HG02623 (cell line): ENCODE results near the gene RAB11FIP2.

ENCODE experiments used
- ATAC-seq: cut with Tn5 transposase; IDR thresholded peaks from one replicate; pipeline ENCODE4 v1.9.1; 2021; ENCODE audit warnings: moderate library complexity; ENCODE audit not compliant: unreplicated experiment

RAB11FIP2 gene

DNA sequence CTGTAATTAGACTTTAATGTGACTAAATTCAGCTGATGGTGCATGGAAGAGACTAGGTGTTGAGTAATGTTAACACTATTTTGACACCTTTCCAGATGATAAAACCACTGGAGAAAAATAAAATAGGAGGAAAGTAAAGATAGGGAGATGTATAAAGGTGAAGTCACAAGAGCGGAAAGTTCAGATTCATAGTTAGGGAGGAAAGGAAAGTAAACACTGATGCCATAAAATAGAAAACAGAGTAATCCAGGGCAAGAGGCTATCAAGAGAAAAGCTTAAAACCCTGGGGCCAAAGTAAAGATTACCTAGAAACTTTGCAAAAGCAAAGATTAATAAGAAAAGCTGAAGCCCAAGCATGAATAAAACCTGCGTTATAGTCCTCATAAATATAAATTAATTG, 62.8 kb downstream of the RAB11FIP2 start:
- ATAC-seq, result no peak

DNA sequence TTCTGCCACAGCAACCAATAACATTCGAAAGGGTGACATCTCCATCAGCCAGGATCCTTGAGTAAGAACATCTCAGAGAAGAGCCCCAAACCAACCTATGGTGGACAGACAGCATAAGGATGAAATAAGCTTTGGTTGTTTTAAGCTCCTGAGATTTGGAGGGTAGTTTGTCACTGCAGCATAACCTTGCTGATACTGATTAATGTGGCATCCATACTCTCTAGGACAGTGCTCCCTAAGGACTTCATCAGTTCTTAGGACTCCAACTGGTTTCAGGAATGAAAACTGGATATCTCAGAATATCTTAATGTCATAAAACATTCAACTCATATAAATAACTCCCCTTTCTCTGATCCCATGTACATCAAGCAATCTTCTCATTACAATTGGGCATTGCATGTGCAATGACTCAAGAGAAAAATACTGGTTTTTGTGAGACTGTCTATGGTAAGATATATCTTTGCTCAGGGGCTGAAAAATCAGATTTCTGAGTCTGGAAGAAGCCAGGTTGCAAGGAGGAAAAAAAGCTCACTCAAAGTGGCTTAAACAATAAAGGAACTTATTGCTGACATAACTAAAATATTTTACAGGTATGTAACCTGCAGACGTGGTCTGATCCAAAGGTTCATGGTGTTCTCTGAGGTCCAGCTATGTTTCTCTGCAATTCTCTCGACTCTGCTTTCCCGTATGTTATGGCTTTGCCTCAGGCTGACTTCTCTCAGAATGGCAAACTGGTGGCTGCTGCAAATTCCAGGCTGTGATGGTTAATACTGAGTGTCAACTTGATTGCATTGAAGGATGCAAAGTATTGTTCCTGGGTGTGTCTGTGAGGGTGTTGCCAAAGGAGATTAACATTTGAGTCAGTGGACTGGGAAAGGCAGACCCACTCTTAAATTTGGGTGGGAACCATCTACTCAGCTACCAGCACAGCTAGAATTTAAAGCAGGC, 65.7 kb downstream of the RAB11FIP2 start:
- ATAC-seq, result no peak

DNA sequence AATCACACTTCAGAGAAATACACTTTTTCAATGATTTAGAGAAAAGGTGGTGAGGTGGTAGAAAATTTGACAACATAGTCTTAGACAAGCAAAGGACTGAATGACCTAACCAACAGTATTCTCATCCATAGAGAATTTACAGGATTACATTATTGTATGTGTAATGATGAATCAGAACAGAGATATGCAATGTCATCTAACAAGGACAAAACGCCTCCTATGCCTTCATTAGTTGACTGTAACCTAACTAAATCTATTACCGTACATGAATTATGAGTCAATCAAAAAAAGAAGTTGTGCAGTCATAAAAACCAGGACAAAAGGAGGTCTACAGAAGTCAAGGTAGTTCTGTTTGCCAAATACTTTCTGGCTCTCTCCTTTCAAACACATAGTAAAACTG, 66.5 kb downstream of the RAB11FIP2 start:
- ATAC-seq, result no peak

DNA sequence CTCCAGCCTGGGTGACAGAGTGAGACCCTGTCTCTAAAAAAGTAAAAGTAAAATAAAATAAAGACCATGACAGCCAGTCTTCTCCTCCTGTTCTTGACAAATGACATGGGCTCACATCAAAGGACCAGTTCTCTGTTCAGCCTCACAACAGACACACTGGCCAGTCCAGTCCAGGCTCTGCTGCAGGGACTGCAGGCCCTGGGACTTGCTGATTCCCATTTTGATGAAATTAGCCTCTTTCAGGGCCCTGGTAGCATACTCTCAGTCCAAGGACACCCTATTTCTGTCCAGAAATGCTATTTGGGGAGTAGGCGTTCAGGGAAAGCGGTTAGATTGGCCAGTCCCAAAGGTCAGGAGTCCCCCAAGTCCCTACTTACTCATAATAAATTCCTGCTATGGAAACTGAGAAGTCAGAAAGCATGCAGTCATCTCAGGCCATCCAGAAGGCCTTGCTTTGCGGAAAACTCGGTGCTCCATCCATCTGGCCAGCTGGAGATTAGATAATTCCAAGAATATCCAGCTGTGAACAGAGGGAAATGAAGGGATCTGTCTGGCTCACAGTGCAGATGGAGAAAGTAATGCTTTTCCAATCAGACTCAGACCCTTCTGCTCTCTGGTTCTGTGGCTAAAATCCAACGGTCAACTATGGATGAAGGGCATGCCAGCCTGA, 74.4 kb downstream of the RAB11FIP2 start:
- ATAC-seq, result no peak

DNA sequence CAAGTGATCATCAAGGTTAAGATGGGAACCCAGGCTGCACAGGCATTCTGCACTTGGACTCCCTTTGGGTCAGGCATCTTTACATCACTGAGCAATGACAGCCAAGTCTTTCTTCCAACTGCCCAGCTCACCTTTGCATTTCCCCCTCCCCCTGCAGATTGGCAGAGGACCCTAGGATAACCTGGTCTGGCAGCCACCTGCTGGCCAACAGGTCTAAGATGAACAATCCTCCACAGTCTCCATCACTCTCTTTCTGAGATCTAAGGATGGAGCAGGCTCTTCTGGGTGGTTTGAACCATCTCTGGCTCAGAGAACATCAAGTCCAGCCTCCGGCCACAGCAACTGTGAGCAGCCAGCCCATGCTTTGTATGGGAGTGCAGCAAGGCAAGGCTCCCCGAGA, 75.8 kb downstream of the RAB11FIP2 start:
- ATAC-seq, result no peak

DNA sequence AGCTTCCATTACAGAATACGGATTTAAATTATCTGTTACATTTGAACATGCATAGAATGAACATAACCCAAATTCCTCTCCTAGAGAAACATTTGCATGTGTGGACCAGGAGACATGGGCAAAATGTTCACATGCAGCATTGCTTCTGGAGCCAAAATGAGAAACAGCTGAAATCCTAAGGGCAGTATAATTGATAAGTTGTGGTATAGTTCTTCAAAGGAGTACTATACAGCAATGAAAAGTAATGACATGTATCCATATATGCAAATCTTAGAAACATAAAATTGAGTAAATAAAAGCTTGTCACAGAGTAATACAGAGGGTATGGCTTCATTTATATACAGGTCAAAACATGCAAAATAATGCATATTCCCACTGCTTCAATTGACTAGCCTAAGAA, 77.1 kb downstream of the RAB11FIP2 start:
- no peak for ATAC-seq

DNA sequence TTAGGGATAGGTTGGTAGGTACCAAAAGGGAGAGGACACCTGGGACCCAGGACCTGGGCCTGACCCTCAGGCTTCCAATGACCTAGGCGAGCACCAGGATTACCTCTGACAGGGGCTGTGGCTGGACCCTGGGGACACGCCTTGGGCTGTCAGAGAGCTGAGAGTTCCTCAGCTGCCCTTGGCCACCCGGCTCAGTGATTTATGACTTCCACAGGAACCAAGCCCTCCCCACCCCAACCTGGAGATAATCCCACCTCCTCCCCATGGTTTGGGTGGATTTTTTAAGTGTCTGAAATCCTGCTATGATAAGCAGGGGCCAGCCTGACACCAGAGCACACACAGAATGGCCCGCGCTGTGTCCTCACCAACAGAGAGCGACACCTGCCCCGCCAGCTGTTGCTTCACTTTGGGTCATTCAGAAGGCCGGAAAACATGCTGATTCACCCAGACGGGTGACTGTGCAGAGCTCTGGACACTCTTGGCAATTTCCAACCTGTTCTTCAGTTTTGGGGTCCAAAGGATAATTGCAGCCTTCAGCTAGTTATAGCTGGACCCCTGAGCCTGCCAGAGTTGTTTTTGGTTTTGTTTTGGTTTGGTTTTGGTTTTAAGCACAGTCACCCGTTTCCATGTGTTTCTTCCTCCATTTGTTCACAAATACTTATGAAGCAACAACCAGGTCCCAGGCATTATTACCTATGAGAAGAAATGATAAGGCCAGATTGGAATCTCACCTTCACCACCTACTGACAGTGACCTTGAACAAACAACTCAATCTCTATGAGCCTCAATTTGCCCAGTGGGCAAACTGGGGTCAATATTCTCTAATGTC, 78.2 kb downstream of the RAB11FIP2 start:
- no peak for ATAC-seq

DNA sequence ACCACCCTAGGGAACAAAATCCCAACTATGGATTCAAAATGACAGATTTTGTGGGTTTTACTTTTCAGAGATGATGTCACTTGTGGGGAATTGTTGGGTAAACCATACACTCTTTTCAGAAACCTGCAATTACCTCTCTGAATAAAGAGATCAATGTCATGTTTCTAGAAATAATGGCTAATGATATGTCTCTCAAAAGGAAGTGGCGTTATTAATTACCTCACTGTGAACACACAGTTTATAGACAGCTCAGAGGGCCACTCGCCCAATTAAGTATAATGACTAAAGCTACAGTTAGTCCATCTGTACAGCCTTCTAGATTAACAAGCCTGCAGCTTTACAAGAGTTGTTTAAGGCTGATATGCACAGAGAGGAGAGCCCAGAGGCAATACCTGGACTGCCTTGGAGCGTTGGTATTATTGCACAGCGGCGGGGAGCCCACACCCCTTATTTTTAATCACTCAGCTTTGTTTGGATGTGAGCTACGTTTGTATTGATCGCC, 79.5 kb downstream of the RAB11FIP2 start:
- ATAC-seq, result no peak

DNA sequence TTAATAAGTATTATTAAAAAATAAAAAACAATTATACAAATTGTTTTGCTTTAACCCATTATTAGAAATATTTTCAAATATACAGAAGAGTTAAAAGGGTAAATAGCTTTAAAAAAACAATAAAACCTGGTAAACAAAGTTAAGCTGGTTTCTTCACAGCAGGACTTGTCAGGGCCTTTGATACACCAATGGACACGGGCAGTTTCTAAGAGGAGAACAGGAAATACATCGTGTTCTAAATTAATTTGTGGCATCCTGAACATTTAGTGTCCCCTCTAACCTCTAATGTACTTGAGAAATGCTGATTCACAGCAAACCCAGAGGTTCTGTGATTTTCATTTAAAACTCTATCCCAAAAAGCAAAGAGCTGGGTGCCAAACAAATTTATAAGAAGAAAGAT, 80.8 kb downstream of the RAB11FIP2 start:
- ATAC-seq, result no peak

DNA sequence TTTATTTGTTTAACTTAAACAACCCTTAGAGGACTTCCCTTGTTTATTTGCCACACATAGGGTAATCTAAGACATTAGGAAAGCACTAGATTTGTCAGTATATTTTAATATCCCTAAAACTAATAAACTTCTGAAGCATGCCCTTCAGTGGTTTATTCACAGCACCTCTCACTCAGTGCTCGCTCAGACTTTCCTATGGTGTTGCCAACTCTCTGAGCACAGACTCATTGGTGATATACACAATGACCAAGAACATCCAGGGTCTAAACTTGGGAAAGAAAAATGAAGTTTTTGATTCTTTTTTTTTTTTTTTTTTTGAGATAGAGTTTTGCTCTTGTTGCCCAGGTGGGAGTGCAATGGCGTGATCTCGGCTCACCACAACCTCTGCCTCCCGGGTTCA, 82.2 kb downstream of the RAB11FIP2 start:
- no peak for ATAC-seq

DNA sequence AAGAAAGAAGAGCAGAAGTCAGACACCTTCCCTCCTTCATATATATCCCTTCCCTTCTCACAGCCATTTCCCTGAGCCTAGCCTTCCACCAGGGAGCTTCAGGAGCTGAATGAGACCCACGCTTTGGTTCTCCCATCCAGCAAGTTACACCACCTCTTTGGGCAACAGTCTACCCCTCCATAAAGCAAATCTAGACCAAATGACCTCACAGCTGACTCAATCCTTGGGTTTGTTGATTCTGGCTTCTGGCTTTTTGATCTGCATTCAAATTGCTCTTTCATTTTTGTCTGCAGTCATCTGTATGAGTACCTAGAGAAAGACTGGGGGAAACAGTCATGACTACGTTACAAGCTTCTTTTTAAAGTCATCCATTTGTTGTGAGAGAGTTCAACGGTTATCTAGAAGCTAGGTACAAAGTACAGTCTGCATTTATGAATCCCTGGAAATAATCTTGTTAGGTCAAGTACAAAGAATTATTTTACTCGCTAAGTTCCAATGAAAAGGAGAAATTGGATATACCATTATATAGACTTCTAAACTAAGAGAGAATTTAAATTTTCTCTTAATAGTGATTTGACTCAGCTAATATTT, 86.3 kb downstream of the RAB11FIP2 start:
- ATAC-seq, result no peak

DNA sequence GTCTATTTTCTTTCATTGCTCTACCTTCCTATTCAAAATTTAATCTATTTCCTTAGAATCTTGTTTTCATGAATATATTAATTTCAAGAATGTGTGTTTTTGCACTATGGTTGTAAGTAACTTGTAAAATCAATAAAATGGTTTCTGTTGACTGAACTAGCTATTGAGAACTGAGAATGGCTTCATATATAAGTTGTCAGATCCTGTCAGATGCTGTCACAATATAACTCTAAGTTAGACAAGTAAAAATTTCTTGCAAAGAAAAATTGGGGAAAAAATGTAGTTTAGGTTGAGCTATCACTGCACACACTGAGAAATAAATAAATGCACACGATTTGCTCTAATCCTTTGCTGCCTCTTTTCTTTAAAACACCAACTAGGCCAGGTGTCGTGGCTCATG, 89.8 kb downstream of the RAB11FIP2 start:
- ATAC-seq, result no peak

DNA sequence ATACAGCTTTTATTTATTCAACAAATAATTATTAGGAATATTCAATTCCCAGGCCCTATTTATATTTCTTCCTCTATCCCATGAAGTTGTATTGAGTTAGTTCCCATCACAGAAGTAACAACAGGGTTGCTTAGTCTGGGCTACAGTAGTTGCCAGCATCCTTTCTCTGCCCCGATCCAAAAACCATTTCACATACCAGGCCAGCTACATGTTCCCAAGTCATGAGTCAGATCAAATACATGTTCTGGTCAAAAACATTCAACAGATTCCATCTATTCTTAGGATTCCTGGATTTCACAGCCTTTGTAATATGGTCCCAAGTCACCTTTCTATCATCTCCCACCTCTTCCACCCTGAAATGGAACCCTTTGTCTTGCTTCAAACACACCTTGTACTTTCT, 91.6 kb downstream of the RAB11FIP2 start:
- ATAC-seq, result no peak
